Right kidney (tissue), 1 donor: ENCODE results near the gene TNP2.

Experiments used
- DNase-seq: peaks from one replicate; pipeline ENCODE4 v3.0.0-alpha.2; 2016

TNP2 gene

DNA sequence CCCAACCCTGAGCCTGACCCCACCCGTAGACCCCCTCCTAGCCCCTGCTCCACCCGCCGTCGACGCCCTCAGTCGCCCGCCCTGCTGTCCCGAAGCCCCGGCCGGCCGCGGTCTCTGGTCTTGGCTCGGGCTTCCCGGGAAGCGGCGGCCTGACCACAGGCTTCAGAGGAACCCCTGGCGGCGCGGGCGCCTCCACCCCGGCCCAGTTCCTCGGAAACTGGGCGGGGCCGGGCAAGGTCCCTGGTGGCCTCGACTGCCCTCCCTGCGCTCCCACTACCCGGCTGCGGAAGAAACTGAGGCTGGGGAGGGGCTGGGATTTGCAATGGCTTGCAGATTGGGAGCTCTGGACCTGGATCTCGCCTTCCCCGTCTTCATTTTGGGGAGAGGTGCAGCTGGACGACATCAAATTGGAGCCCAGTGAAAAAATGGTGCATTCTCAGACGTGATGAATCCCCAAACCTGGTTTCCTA, 12.4 kb downstream of the TNP2 start:
- DNase-seq, result peak; percentile 74

DNA sequence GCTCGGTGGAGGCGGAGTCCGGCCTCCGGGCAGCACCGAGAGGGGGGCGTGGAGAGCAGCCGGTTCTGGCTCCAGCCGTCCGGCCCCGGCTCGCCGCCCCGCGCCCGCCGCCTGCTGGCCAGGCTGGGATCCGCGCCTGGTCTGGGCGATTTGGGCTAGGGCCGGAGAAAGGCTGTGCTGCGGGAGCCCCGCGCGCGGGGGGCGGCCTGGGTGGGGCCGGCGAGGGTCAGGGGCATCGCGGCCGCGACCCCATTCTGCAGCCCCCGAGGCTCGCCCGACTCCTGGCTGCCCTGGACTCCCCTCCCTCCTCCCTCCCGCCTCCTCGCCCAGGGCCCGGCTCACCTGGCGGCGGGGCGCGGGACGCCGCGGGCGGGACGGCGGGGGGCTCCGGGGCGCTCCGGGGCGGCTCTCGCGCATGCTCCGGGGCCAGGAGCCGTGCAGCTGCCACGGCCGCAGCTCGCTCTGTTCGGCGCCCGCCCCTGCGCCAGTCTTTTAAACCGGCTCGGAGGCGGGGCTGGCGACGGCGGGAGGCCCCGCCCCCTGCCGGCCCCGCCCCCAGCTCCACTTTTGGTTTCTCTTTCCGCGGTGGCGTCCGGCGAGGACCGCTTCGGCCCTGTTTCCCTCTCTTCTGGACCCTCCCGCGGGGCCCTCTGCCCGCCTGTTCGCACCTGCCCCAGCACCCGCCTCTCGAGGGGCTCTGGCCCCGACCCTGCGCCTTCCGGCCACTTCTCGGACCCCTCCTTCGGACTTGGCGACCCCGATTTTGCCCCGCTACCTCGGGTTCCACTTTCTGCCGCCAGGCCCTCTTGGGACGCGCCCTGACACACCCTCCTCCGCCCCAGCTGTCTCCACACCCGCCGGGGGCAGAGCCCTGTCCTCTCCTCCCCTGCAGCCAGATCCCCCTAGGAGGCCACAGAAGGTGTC, 13.1 kb downstream of the TNP2 start, which contains the start of gene SOCS1:
TSS of gene SOCS1 (minus strand) at position 468 of the 924 bp plus-strand sequence. CDS start 726 bp downstream, outside the sequence.
- peak; percentile 96 for DNase-seq

DNA sequence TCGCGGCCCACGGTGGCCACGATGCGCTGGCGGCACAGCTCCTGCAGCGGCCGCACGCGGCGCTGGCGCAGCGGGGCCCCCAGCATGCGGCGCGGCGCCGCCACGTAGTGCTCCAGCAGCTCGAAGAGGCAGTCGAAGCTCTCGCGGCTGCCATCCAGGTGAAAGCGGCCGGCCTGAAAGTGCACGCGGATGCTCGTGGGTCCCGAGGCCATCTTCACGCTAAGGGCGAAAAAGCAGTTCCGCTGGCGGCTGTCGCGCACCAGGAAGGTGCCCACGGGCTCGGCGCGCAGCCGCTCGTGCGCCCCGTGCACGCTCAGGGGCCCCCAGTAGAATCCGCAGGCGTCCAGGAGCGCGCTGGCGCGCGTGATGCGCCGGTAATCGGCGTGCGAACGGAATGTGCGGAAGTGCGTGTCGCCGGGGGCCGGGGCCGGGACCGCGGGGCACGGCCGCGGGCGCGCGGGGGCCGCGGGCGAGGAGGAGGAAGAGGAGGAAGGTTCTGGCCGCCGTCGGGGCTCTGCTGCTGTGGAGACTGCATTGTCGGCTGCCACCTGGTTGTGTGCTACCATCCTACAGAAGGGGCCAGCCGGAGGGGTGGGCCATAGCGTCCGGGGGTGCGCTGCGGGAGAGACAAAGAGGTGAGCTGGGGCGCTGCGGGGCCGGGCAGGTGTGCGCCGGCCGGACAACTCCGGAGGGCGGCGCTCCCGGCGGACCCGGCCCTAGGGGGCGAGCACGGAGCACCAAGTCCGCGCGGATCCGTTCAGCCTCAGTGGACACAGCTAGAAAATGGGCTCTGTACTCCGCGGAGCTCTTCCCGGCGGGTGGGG, 14.0 kb downstream of the TNP2 start:
- DNase-seq, result peak; percentile 87

DNA sequence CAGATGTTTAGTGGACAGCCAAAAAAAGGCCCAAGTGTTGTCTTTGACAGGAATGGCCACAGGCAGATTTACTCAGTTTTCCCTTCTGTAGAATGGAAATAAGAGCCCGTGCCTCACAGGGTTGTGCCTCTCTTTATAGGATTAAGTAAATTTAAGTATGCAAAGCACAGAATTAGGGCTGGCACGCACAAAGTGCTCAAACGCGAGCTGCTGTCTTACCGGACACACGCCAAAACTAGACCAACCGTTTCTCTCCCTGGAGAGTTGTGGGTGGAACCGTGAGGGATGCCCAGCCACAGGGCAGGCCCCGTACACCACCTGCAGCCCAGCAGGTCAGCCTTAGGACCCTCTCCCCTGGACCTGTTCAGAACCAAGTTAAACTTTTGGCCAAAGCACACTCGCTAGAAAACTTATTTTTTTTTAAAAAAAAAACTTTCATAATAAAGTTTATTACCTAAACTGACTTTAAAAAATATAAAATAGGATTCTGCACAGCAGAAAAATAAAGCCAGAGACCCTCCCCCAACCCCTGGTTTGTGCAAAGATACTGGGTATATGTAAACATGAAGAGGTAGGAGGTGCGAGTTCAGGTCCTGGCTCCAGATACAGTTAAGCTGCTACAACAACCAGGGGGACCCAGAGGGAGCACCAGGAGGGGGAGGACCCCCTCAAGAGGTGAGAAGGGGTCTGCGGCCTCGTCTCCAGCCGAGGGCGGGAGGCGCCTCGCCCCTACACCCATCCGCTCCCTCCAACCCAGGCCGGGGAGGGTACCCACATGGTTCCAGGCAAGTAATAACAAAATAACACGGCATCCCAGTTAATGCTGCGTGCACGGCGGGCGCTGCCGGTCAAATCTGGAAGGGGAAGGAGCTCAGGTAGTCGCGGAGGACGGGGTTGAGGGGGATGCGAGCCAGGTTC, 14.9 kb downstream of the TNP2 start:
- DNase-seq, result no peak

DNA sequence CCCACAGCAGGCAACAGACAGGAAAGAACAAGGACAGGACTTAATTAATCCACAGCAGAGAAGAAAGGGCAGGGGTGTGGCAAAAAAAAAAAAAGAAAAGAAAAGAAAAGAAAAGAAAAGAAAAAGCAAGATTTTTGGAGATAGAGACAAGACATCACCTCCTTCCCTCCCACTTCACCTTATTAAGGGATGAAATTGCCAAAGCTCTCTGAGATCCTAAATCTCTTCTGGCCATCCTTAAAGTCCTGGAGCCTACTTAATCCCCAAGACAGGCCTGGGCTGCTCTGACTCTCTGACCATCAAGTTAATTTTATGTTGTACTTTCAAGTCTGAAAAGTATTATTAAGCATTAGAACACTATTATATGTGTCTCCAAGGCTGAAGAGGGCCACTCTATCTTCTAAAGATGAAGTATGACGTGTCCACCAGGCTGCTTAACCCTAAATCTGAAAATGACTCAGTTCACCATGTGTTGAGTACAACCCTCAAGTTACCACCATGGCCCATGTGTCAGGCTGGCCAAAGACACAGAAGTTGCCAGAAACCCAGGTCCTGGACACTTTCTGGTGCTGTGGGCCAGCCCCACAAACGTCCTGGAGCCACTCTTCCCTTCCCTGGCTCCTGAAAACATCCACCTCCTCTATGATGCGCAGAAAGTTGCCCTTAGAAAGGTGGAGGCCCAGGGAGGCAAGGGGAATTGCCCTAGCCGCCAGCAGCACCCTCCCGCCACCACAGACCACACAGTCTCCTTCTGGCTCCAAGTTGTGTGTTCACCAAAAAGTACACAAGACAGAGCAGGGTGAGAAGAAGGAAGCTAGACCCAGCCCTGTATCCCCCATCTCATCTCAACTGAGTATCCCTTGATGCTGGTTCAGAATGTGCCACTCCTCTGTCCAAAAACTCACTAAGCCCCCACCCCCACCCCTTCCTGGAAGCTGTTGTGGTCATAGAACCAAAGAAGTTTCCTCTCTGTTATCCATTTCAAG, 15.8 kb downstream of the TNP2 start:
- DNase-seq, result no peak

DNA sequence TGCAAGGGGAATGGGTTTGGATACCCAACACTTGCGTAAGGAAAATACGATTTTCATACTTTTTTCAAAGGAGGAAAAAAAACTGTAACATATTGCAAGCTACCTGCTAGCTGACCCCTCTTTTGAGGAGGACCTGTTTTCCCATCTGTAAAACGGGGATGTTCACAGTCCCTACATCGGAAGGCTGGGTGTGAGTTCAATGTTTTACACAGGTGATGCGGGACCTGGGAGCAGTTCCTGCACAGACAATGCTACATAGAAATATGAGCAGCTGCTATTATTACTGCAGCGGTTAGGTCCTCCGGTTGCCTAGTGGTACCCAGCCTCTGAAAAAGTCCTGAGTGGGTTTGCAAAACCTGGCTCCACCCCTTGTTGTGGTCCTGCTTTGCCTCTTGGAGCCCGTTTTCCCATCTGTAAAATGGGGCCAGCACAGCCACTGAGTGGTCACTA, 16.6 kb downstream of the TNP2 start:
- DNase-seq, result no peak

DNA sequence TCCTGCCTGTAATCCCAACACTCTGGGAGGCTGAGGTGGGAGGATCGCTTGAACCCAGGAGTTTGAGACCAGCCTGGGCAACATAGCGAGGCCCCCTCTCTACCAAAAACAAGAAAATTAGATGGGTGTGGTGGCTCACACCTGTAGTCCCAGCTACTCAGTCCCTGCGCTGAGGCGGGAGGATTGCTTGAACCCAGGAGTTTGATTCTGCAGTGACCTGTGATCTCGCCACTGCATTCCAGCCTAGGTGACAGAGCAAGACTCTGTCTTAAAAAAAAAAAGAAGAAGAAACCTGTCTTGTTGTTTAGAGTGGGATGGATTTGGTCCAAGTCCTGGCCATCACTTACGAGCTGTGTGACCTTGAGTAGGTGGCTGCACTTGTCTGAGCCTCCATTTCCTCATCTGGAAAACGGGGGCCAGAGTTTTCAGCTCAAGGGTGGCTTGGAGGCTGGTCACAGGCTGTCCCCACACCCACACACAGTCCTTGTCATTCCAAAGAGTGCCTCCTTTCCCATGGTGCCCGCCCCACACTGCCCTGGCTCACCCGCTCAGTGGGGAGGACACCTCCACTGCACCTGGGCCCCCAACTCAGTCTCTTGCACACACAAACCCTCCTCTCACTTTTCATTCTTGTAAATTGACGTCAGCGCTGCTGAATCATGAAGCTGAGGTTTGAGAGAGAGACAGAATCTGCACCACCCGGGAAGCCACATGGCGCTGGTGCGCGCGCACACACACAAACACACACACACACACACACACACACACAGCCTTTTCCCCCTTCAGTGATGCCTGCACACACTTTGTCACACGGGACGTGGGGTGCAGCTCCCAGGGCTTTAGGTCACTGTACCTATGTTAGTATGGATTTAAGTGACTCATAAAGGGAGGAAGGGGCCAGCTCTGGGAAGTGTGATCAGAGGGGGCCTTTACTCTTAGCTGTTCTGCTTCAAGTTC, 17.3 kb downstream of the TNP2 start:
- no peak for DNase-seq

DNA sequence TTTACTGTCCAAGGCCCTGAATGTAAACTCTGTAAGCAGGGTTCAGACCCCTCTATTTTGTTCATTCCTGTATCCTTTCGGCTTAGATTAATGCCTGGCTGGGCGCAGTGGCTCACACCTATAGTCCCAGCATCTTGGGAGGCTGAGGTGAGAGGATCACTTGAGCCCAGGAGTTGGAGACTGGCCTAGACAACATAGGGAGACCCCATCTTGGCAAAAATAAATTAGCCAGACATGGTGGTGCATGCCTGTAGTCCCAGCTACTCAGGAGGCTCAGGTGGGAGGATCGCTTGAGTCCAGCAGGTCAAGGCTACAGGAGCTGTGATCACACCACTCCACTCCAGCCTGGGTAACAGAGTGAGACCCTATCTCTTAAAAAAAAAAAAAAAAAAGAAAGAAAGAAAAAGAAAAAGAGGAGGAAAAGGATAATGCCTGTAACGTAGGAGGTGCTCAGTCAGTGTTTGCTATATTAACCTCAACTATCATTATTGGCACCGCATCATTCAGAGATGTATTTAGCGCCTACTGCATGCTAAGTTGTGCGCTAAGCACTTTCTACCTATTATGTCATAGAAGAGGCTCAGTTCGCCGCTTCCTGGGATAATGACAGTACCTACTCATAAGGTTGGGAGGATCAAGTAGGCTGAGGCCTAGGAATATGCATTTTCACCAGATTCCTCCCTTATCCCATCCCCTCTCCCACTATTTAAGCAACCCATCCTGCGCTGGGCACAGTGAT, 18.2 kb downstream of the TNP2 start:
- DNase-seq, result no peak

DNA sequence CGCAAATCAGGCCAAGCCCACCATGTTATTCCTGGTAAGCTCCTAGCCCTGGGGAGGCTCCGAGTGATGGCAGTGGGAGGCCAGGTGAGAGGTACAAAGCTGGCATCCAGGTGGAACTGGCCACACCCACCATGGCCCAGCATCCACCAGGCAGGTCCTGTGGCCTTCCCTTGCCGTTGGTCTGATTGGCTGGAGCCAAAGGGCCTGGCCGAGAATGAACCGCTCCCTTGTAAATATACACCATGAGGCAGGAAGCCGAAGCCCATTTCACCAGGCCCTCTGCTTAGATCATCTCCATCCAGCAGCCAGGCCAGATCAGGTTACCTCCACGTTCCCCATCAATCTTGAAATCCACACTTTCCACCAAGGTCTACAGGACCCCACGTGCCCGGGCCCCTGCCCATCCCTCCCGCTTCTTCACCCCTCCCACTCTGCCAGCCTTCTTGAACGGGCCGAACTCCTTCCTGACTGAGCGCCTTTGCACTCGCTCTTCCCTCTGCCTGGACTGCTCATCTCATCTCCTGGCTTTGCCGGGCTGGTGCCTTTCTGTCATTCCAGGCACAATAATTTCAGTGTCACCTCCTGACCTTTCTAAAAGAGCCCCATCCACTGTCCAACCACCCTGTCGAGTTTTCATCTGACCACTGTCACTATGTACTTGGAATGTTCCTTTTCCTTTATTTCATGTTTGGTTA, 18.9 kb downstream of the TNP2 start:
- DNase-seq, result peak; percentile 57

DNA sequence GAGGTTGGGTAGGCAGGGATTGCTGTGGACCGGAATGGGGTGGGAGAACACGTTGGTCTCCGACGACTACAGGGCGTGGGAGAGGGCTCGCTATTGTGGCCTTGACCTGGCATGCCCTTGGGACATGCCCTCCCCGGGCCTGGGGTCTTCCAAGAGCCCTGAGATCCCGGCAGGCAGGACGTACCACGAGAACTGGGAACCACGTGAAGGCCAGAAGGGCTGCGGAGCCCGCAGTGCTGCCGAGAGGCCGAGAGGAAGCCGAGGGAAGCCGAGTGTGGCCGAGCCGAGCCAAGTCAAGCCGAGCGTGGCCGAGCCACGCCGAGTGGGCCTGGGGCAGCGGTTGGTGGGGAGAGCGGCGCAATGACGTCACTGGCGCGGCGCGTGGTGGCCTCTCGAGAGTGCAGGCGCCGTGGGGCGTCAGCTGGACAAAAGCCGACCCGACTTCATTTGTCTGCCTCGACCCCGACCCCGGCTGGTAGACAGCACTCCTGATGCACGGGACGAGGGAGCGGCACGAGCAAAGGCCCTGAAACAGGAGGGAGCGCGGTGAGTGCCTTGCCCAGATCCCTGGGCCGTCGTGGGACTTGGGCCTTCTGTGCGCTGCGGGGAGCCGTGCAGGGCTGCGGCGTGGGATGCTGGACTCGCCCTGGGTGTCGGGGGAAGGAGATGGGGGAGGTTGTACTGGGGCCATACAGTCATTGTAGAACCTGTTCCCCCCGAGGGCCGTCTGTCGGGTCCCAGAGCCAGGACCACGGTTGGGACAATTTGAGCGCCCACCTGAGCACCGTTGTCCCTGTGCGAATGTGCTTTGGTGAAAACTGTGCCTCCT, 19.7 kb downstream of the TNP2 start:
- DNase-seq, result no peak

DNA sequence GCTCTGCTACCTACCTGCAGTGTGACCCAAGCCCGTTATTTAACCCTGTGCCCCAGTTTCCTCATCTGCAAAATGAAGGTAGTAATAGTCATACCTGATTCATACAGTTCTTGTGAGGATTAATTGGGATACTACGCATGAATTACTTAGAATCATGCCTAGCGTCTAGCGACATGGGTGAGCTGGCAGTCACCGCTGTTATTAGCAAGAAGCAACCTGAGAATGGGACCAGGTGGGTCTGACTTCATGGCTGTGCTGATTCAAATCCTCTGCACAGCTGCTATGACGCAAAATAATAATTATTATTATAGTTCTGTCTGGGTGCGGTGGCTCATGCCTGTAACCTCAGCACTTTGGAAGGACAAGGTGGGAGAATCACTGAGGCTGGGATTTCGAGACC, 21.0 kb downstream of the TNP2 start:
- no peak for DNase-seq

DNA sequence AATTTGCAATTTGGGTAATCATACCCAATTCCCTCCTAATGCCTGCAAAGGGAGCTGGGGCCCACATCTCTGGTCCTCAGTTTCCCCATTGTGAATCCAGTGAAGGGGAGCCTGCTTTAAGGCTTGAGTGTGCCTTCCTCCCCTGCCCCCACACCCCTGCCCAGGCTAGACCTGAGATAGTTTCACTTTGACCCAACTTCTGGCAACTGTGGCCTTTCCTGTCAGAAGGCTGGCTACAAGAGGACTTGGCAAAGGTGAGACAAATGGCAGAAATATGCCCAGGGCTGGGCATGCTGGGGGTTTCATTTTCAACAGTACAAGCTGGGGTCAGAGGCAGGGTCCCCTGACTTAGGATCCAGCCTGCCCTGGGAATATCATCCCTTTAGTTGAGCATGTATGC, 23.1 kb downstream of the TNP2 start:
- no peak for DNase-seq

DNA sequence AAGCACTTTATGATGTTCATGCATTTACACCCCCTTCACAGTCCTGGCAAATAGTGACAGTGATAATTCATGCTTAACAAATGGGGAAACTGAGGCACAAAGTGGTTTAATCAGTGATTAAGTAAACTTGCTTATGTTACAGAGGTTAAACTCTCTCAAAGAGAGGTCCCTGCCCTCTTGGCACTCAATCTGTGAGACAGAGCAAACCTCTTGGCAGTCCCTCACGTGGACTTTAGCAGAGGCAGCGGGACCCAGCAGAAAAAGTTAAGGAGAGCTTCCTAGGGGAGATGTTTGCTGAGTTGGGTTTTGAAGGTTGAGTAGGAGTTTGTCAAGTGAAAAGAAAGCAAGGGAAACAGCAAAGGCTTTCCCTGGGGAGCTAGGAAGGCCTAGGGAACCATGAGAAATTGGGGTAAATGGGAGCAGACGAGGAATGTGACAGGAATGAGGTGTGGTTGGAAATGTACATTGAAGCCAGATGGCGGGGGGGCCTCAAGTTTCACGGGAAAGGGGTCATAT, 23.8 kb downstream of the TNP2 start:
- DNase-seq, result no peak

DNA sequence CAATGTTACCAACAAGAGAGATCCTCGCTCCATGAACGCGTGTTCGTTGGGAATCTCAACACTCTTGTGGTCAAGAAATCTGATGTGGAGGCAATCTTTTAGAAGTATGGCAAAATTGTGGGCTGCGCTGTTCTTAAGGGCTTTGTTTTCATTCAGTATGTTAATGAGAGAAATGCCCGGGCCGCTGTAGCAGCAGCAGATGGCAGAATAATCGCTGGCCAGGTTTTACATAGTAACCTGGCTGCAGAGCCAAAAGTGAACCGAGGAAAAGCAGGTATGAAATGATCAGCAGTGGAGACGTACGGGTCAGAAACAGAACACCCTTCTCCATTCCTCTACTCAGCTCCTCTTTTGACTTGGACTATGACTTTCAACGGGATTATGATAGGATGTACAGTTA, 26.5 kb downstream of the TNP2 start:
- no peak for DNase-seq

DNA sequence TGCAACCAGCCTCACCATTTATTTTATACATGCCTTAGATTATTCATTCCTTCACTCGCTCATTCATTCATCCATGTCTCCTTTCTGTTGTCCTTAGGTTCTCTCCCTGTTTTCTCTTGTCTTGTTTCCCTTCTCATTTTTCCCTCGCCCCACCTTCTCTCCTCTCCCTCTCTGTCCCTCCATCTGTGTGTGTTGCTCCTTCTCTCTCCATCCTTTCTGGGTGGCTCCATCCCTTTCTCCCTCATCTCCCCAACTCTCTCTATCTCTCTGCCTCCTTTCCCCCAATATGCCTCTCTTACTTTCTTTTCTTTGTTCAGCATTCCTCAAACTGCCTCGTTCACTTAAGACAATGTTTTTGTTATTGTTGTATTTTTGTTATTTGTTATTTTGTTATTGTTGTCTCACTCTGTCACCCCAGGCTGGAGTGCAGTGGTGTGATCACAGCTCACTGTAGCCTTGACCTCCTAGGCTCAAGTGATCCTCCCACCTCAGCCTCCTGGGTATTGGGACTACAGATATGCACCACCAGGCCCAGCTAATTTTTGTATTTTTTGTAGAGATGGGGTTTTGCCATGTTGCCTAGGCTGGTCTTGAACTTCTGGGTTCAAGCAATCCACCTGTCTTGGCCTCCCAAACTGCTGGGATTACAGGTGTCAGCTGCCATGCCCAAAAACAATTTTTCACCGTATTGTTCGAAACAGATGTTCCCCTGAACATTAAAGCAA, 27.5 kb downstream of the TNP2 start:
- DNase-seq, result no peak
